ENCODE measurements around the gene DOK6.
"Not testable (repeated sequence)": the region's sequence is repeated elsewhere in the genome, so short reads cannot be mapped to it uniquely, and the experiment has no call there.

Gene DOK6

GRCh38 chr18:69814861-69815385 lies 414.2 kb downstream of the DOK6 start:
- DNase-seq (ENCODE audit: low spot score), result no peak

GRCh38 chr18:69817335-69817940 lies 416.8 kb downstream of the DOK6 start:
- DNase-seq (ENCODE audit: low spot score), result no peak

GRCh38 chr18:69819460-69819859 lies 418.8 kb downstream of the DOK6 start:
- DNase-seq (ENCODE audit: low spot score), result no peak

GRCh38 chr18:69820538-69820937 lies 419.9 kb downstream of the DOK6 start:
- no peak for DNase-seq (ENCODE audit: low spot score)

- DNase-seq (ENCODE audit: low spot score), result no peak
Observed at GRCh38 chr18:69830189-69830588, 429.5 kb downstream of the DOK6 start.

- DNase-seq (ENCODE audit: low spot score), result not testable (repeated sequence)
Observed at GRCh38 chr18:69834980-69835379, 434.3 kb downstream of the DOK6 start.

- DNase-seq (ENCODE audit: low spot score), result no peak
Observed at GRCh38 chr18:69838003-69838402, 437.3 kb downstream of the DOK6 start.

GRCh38 chr18:69838620-69839411 lies 438.1 kb downstream of the DOK6 start:
- no peak for DNase-seq (ENCODE audit: low spot score)

GRCh38 chr18:69839497-69839896 lies 438.8 kb downstream of the DOK6 start:
- DNase-seq (ENCODE audit: low spot score), result no peak

- no peak for DNase-seq (ENCODE audit: low spot score)
Observed at GRCh38 chr18:69840001-69840400, 439.3 kb downstream of the DOK6 start.

- DNase-seq (ENCODE audit: low spot score), result no peak
Observed at GRCh38 chr18:69840445-69840844, 439.8 kb downstream of the DOK6 start.

GRCh38 chr18:69841117-69841516 lies 440.4 kb downstream of the DOK6 start:
- DNase-seq (ENCODE audit: low spot score), result no peak

GRCh38 chr18:69843015-69843414 lies 442.3 kb downstream of the DOK6 start:
- no peak for DNase-seq (ENCODE audit: low spot score)

GRCh38 chr18:69844656-69845055 lies 444.0 kb downstream of the DOK6 start:
- no peak for DNase-seq (ENCODE audit: low spot score)

GRCh38 chr18:69845593-69846506 lies 445.2 kb downstream of the DOK6 start:
- no peak for DNase-seq (ENCODE audit: low spot score)

- DNase-seq (ENCODE audit: low spot score), result no peak
Observed at GRCh38 chr18:69853051-69853450, 452.4 kb downstream of the DOK6 start.

GRCh38 chr18:69854455-69854854 lies 453.8 kb downstream of the DOK6 start:
- no peak for DNase-seq (ENCODE audit: low spot score)

- no peak for DNase-seq (ENCODE audit: low spot score)
Observed at GRCh38 chr18:69858897-69859296, 458.2 kb downstream of the DOK6 start.

GRCh38 chr18:69864802-69865201 lies 464.1 kb downstream of the DOK6 start:
- DNase-seq (ENCODE audit: low spot score), result not testable (repeated sequence)

- no peak for DNase-seq (ENCODE audit: low spot score)
Observed at GRCh38 chr18:69865776-69866175, 465.1 kb downstream of the DOK6 start.

GRCh38 chr18:69866212-69866611 lies 465.5 kb downstream of the DOK6 start:
- no peak for DNase-seq (ENCODE audit: low spot score)

GRCh38 chr18:69870736-69871135 lies 470.0 kb downstream of the DOK6 start:
- DNase-seq (ENCODE audit: low spot score), result no peak

Data from putamen (tissue), 1 donor.